ENCODE measurements around the gene PLA2G15. TPM values are rescaled to one million over a fixed set of nuclear protein-coding genes. Genes with fewer than 3 reads are reported as not detected.
A peak's percentile ranks its signal among the peaks of the same experiment; 100 is the strongest.

PLA2G15 gene
- total and polyA plus RNA-seq, 2 of the 13 experiments (the other 11 are each of a cell fraction or from before 2014, with no cell fraction given): 14.4 to 23.7 TPM

DNA sequence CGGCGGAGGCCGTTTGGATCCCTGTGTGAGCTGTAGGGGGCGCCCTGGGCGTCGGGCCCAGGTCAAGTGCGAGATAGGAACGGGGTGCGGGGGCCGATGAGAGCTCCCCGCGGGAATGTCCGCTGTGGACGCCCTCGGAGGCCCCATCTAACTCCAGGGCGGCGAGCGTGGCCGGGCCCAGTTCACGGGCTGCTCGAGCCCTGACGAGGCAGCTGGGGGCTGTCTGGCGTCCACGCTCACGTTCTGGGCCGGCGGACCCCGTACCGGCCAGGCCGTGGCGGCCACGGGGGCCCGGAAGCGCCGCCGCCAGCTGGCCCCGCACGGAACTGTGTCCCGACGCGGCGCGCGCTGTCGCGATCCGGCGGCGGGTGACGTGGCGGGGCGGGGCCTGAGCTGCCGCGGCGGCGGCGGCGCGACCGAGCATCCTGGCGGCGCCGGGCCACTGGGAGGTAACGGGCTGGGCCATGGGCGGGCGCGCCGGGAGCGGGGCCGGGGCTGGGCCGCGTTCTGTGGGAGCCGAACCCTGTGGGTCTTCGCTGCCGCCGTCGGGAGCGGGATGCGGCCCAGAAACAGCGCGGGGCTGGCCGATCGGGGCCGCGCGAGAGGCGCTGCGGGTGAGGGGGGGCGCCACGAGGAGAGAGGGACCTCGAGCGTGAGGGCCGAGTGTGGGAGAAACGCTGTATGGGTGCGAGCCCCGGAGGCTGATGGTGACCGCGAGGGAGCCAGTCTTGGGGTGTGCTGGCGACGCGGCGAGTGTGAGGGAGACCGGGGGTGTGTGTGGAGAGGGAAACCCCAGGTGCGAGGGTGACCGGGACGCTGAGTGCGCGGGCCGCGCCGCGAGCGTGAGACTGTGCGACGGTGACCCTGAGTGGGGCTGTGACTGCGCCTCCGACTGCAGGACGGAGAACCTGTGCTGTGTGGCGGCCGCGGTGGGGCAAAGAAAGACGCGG lies 19.2 kb downstream of the PLA2G15 start, which contains the start of gene SLC7A6 (continued):
- TF ChIP-seq, protein P1, sequence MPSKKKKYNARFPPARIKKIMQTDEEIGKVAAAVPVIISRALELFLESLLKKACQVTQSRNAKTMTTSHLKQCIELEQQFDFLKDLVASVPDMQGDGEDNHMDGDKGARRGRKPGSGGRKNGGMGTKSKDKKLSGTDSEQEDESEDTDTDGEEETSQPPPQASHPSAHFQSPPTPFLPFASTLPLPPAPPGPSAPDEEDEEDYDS (CRISPR knock-in tag; IDR thresholded peaks at IDR 0.05): peak; percentile 38; the same call in 1 of the 2 replicates
- TF ChIP-seq, protein P2, sequence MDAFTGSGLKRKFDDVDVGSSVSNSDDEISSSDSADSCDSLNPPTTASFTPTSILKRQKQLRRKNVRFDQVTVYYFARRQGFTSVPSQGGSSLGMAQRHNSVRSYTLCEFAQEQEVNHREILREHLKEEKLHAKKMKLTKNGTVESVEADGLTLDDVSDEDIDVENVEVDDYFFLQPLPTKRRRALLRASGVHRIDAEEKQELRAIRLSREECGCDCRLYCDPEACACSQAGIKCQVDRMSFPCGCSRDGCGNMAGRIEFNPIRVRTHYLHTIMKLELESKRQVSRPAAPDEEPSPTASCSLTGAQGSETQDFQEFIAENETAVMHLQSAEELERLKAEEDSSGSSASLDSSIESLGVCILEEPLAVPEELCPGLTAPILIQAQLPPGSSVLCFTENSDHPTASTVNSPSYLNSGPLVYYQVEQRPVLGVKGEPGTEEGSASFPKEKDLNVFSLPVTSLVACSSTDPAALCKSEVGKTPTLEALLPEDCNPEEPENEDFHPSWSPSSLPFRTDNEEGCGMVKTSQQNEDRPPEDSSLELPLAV (CRISPR knock-in tag; conservative IDR thresholded peaks at IDR 0.05; ENCODE audit: low read depth): no peak
- TF ChIP-seq, protein P3, sequence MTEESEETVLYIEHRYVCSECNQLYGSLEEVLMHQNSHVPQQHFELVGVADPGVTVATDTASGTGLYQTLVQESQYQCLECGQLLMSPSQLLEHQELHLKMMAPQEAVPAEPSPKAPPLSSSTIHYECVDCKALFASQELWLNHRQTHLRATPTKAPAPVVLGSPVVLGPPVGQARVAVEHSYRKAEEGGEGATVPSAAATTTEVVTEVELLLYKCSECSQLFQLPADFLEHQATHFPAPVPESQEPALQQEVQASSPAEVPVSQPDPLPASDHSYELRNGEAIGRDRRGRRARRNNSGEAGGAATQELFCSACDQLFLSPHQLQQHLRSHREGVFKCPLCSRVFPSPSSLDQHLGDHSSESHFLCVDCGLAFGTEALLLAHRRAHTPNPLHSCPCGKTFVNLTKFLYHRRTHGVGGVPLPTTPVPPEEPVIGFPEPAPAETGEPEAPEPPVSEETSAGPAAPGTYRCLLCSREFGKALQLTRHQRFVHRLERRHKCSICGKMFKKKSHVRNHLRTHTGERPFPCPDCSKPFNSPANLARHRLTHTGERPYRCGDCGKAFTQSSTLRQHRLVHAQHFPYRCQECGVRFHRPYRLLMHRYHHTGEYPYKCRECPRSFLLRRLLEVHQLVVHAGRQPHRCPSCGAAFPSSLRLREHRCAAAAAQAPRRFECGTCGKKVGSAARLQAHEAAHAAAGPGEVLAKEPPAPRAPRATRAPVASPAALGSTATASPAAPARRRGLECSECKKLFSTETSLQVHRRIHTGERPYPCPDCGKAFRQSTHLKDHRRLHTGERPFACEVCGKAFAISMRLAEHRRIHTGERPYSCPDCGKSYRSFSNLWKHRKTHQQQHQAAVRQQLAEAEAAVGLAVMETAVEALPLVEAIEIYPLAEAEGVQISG (CRISPR knock-in tag; IDR thresholded peaks at IDR 0.05): peak; percentile 77
- TF ChIP-seq PITX1 (CRISPR knock-in tag; IDR thresholded peaks at IDR 0.05) (no peak), ZSCAN12 (CRISPR knock-in tag; IDR thresholded peaks at IDR 0.05) (peak; percentile 83), DR1 (CRISPR knock-in tag; IDR thresholded peaks at IDR 0.05) (peak; percentile 32; the same call in 1 of the 2 replicates), ZNF772 (CRISPR knock-in tag; IDR thresholded peaks at IDR 0.05) (peak; percentile 84; the same call in 1 of the 2 replicates), ZNF589 (CRISPR knock-in tag; conservative IDR thresholded peaks at IDR 0.05) (no peak; the same call in 1 of the 2 replicates), NRL (CRISPR knock-in tag; IDR thresholded peaks at IDR 0.05; ENCODE audit: borderline replicate concordance) (no peak), FLYWCH1 (CRISPR knock-in tag; IDR thresholded peaks at IDR 0.05) (no peak; the same call in 1 of the 2 replicates), SMARCE1 (IDR thresholded peaks at IDR 0.05; ENCODE audit: borderline replicate concordance) (no peak), ZFYVE20 (CRISPR knock-in tag; IDR thresholded peaks at IDR 0.05; ENCODE audit: borderline replicate concordance, low read depth) (0 out of 2 replicates have a peak, but pooled peaks have one; percentile 82), NR2F6 (IDR thresholded peaks at IDR 0.05) (no peak), NR2F6 (CRISPR knock-in tag; IDR thresholded peaks at IDR 0.05) (peak; percentile 67; the same call in 1 of the 2 replicates), ZBTB42 (CRISPR knock-in tag; IDR thresholded peaks at IDR 0.05) (0 out of 2 replicates have a peak, but pooled peaks have one; percentile 12)
- TF ChIP-seq, protein P4, sequence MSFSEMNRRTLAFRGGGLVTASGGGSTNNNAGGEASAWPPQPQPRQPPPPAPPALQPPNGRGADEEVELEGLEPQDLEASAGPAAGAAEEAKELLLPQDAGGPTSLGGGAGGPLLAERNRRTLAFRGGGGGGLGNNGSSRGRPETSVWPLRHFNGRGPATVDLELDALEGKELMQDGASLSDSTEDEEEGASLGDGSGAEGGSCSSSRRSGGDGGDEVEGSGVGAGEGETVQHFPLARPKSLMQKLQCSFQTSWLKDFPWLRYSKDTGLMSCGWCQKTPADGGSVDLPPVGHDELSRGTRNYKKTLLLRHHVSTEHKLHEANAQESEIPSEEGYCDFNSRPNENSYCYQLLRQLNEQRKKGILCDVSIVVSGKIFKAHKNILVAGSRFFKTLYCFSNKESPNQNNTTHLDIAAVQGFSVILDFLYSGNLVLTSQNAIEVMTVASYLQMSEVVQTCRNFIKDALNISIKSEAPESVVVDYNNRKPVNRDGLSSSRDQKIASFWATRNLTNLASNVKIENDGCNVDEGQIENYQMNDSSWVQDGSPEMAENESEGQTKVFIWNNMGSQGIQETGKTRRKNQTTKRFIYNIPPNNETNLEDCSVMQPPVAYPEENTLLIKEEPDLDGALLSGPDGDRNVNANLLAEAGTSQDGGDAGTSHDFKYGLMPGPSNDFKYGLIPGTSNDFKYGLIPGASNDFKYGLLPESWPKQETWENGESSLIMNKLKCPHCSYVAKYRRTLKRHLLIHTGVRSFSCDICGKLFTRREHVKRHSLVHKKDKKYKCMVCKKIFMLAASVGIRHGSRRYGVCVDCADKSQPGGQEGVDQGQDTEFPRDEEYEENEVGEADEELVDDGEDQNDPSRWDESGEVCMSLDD (CRISPR knock-in tag; IDR thresholded peaks at IDR 0.05; ENCODE audit: borderline replicate concordance): peak; percentile 96
- TF ChIP-seq, protein P5, sequence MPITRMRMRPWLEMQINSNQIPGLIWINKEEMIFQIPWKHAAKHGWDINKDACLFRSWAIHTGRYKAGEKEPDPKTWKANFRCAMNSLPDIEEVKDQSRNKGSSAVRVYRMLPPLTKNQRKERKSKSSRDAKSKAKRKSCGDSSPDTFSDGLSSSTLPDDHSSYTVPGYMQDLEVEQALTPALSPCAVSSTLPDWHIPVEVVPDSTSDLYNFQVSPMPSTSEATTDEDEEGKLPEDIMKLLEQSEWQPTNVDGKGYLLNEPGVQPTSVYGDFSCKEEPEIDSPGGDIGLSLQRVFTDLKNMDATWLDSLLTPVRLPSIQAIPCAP (CRISPR knock-in tag; IDR thresholded peaks at IDR 0.05; ENCODE audit: low read depth): 0 out of 2 replicates have a peak, but pooled peaks have one; percentile 34
- TF ChIP-seq, protein P6, sequence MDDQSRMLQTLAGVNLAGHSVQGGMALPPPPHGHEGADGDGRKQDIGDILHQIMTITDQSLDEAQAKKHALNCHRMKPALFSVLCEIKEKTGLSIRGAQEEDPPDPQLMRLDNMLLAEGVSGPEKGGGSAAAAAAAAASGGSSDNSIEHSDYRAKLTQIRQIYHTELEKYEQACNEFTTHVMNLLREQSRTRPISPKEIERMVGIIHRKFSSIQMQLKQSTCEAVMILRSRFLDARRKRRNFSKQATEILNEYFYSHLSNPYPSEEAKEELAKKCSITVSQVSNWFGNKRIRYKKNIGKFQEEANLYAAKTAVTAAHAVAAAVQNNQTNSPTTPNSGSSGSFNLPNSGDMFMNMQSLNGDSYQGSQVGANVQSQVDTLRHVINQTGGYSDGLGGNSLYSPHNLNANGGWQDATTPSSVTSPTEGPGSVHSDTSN (CRISPR knock-in tag; IDR thresholded peaks at IDR 0.05; ENCODE audit: borderline replicate concordance): peak; percentile 70; the same call in 1 of the 2 replicates

Measured in HepG2 (cell line).